OCI-LY7 (cell line): Measurements from ENCODE around the gene FUT7. TPM values are rescaled to one million over a fixed set of nuclear protein-coding genes. Genes with fewer than 3 reads are reported as not detected.

Experiments
- BruUV-seq: library from RNA; stranded (reverse); fragments of 400-500 nt; replicated peaks from 2 replicates; lab custom pipeline; 2021; lab: Mats Ljungman, UMichigan
- CTCF ChIA-PET: fragments of 300-600 bp; sonication (Branson Sonifier 250); formaldehyde crosslinking; loops from one replicate; lab custom pipeline; 2022; ENCODE audit warnings: antibody characterized with exemption; ENCODE audit not compliant: unreplicated experiment; lab: Charles Lee
- POLR2A ChIA-PET: fragments of 300-600 bp; sonication (Branson Sonifier 250); formaldehyde crosslinking; loops from one replicate; lab custom pipeline; 2022; ENCODE audit warnings: antibody characterized with exemption; lab: Charles Lee
- DNase-seq: peaks from one replicate; pipeline ENCODE4 v3.0.0-alpha.2; 2015; ENCODE audit warnings: low spot score
- H2AFZ ChIP-seq: fragments of 200-600 bp; sonication (generic), shearing (Covaris generic); 2 replicates; pipeline ENCODE4 v1.6.1; 2014; ENCODE audit warnings: mild to moderate bottlenecking, antibody characterized with exemption, low read length, moderate library complexity
- H3K27ac ChIP-seq: fragments of 200-600 bp; sonication (generic); 2 replicates; pipeline ENCODE4 v1.5.1; 2014; ENCODE audit warnings: mixed run types, low read depth, mild to moderate bottlenecking, moderate library complexity, low read length, inconsistent platforms; ENCODE audit not compliant: poor library complexity, severe bottlenecking
- H3K36me3 ChIP-seq: fragments of 200-600 bp; sonication (generic); 2 replicates; pipeline ENCODE4 v1.6.1; 2014; ENCODE audit warnings: mild to moderate bottlenecking, antibody characterized with exemption, low read length, moderate library complexity, mixed read lengths; ENCODE audit not compliant: insufficient read depth
- H3K4me1 ChIP-seq: fragments of 200-600 bp; sonication (generic); 2 replicates; pipeline ENCODE4 v1.5.1; 2014; ENCODE audit warnings: mild to moderate bottlenecking, low read length; ENCODE audit not compliant: insufficient read depth, poor library complexity, severe bottlenecking
- H3K4me2 ChIP-seq: fragments of 200-600 bp; sonication (generic); 2 replicates; pipeline ENCODE4 v1.6.1; 2014; ENCODE audit warnings: mild to moderate bottlenecking, low read length
- H3K4me3 ChIP-seq: fragments of 200-600 bp; sonication (generic); 2 replicates; pipeline ENCODE4 v1.5.1; 2014; ENCODE audit warnings: mild to moderate bottlenecking, low read depth, low read length; ENCODE audit not compliant: poor library complexity, severe bottlenecking
- H3K79me2 ChIP-seq: fragments of 200-600 bp; sonication (generic); 2 replicates; pipeline ENCODE4 v1.6.1; 2016; ENCODE audit warnings: low read depth, mild to moderate bottlenecking, low read length, moderate library complexity, mixed read lengths; ENCODE audit not compliant: insufficient read depth
- H3K9me2 ChIP-seq: fragments of 200-600 bp; sonication (generic); 2 replicates; pipeline ENCODE4 v1.6.1; 2016; ENCODE audit warnings: mild to moderate bottlenecking, low read length, mixed read lengths; ENCODE audit not compliant: insufficient read depth
- H3K9me3 ChIP-seq: fragments of 200-600 bp; sonication (generic); 2 replicates; pipeline ENCODE4 v1.6.1; 2014; ENCODE audit warnings: mild to moderate bottlenecking, mixed run types, low read length, mixed read lengths
- H4K20me1 ChIP-seq: fragments of 200-600 bp; sonication (generic); 2 replicates; pipeline ENCODE4 v1.6.1; 2014; ENCODE audit warnings: mild to moderate bottlenecking, antibody characterized with exemption, low read length, moderate library complexity, mixed read lengths; ENCODE audit not compliant: insufficient read depth
- EZH2phosphoT487 ChIP-seq: fragments of 200-600 bp; sonication (generic); IDR thresholded peaks from 2 replicates; pipeline ENCODE4 v1.6.1; 2018; ENCODE audit warnings: low read depth, borderline replicate concordance, mild to moderate bottlenecking, mixed run types, antibody characterized with exemption, low read length, moderate library complexity, mixed read lengths
- intact Hi-C: fragments of 100-400 bp; cut with micrococcal nuclease; formaldehyde crosslinking; loops from one replicate; pipeline ENCODE4 v1.10.0; 2022; ENCODE audit not compliant: unreplicated experiment
- total RNA-seq, 2 experiments: library from RNA; depleted of rRNA in 1 of 2; stranded (reverse); fragments of >200 nt in 1 of 2; shearing (Covaris generic) in 1 of 2; gene quantifications; 2 replicates each; pipeline ENCODE4 v1.2.3, GENCODE V29; 2014 to 2022
- TF ChIP-seq, protein P1 (sequence below): fragments of 200-600 bp; sonication (generic); conservative IDR thresholded peaks from 2 replicates; pipeline ENCODE4 v1.5.1; 2014; ENCODE audit warnings: mild to moderate bottlenecking, antibody characterized with exemption, low read length, moderate library complexity, mixed read lengths

Gene FUT7
- total RNA-seq, 2 experiments from 2014 or later = 0.21 TPM; not detected in 1

DNA sequence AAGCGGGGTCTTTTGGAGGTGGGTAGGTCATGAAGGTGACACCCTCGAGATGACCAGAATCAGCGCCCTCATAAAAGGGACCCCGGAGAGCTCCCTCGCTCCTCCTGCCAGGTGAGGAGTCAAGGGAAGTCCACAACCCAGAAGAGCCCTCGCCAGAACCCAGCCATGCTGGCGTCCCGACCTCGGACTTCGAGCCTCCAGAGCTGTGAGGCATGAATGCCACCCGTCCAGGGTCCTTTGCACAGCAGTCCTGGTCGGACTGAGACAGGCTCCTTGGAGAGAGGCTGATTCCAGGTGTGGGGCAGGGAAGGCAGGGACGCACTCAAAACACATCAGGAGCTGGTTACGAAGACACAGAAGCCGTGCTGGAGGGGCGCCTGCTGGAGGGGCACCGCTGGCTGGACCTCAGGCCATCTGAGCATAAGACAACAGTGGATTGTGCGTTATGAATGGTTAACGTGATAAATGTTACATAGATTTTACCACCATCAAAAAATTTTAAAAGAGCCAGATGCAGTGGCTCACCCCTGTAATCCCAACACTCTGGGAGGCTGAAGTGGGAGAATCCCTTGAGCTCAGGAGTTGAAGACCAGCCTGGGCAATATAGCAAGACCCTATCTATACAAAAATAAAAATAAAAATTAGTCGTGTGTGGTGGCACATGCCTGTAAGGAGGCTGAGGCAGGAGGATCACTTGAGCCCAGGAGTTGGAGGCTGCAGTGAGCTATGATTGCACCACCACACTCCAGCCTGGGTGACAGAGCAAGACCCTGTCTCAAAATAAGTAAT is 29.8 kb downstream of the FUT7 start:
- no TSS peak for BruUV-seq
- no peaks in the 10 kb centered on the region for H3K79me2 ChIP-seq
- no peak overlapping the region for H3K27ac ChIP-seq
- ChIA-PET CTCF (interaction anchor here (0.6 kb wide), 1 partner anchor 28 kb away, joined by 3 read pairs; no protein-coding TSS in a partner anchor), POLR2A (interaction anchor here (0.6 to 1.1 kb wide), 3 partner anchors 10 to 318 kb away, joined by 3 to 4 read pairs (median 3); partner anchors contain the start of gene PAXX)
- H3K4me3 ChIP-seq = no peak overlapping the region
- no peaks in the 10 kb centered on the region for H3K36me3 ChIP-seq
- H4K20me1 ChIP-seq = no peaks in the 10 kb centered on the region
- H3K4me1 ChIP-seq = peaks cover 29% of the 10 kb centered on the region
- no peak overlapping the region for H2AFZ ChIP-seq
- no peaks in the 10 kb centered on the region for H3K9me2 ChIP-seq
- no peaks in the 10 kb centered on the region for H3K9me3 ChIP-seq
- TF ChIP-seq EZH2phosphoT487 = no peak
- TF ChIP-seq, protein P1, sequence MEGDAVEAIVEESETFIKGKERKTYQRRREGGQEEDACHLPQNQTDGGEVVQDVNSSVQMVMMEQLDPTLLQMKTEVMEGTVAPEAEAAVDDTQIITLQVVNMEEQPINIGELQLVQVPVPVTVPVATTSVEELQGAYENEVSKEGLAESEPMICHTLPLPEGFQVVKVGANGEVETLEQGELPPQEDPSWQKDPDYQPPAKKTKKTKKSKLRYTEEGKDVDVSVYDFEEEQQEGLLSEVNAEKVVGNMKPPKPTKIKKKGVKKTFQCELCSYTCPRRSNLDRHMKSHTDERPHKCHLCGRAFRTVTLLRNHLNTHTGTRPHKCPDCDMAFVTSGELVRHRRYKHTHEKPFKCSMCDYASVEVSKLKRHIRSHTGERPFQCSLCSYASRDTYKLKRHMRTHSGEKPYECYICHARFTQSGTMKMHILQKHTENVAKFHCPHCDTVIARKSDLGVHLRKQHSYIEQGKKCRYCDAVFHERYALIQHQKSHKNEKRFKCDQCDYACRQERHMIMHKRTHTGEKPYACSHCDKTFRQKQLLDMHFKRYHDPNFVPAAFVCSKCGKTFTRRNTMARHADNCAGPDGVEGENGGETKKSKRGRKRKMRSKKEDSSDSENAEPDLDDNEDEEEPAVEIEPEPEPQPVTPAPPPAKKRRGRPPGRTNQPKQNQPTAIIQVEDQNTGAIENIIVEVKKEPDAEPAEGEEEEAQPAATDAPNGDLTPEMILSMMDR = no peak
- intact Hi-C loops = no loop called here
- no peak overlapping the region for H3K4me2 ChIP-seq
- DNase-seq = no peak

DNA sequence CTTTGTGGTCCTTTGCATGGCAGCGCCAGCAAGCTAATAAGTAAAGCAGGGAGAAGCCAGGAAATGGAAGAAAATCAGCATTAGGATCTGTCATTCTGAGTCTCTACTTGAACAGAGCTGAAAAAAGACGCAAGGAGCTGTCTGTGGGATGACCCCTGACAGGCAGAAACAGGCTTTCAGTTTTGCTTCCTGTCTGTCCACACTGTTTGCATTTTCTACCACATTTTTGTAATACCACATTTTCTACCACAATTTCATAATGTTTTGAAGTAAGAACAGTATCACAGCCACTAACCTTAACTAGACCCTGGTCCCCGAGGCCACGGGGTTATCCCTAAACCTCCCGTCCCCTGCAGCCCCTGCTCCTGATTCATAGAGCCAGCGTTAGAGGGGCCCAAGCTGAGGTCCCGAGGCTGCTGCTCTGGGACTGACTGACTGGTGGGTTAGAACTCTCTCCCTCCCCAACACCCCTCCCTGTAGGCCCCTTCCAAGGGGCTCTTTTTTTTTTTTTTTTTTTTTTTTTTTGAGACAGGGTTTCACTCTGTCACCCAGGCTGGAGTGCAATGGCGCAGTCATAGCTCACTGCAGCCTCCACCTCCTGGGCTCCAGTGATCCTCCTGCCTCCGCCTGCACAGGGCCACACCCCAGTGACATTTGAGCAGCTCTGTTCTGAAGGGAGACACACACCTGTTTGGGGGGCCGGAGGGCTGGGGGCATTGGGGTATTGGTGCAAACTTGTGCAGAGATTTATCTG is 31.5 kb downstream of the FUT7 start:
- POLR2A ChIA-PET = interaction anchor here (0.6 to 1.5 kb wide), 3 partner anchors 8 to 171 kb away, joined by 3 to 4 read pairs (median 4); partner anchors contain the start of gene PAXX
- CTCF ChIA-PET = interaction anchor here (0.6 to 1.2 kb wide), 2 partner anchors 22 to 29 kb away, joined by 3 to 5 read pairs; no protein-coding TSS in a partner anchor
- Histone ChIP-seq H3K36me3 (no peaks in the 10 kb centered on the region), H3K27ac (no peak overlapping the region), H2AFZ (peak overlapping the region; percentile 62), H3K9me2 (no peaks in the 10 kb centered on the region), H3K4me1 (peaks cover 43% of the 10 kb centered on the region), H3K4me3 (peak overlapping the region; percentile 1), H3K79me2 (no peaks in the 10 kb centered on the region), H3K4me2 (peak overlapping the region; percentile 58), H3K9me3 (no peaks in the 10 kb centered on the region), H4K20me1 (no peaks in the 10 kb centered on the region)
- no TSS peak for BruUV-seq
- peak; percentile 49 for DNase-seq
- TF ChIP-seq, protein P1 = no peak
- TF ChIP-seq EZH2phosphoT487 = no peak
- intact Hi-C loops = no loop called here
